ENCODE data around the gene SAP30BP.
"Not testable (repeated sequence)": the region's sequence is repeated elsewhere in the genome, so short reads cannot be mapped to it uniquely, and the experiment has no call there.

The SAP30BP gene

GRCh38 chr17:75634376-75634740 is 32.8 kb upstream of the SAP30BP start:
- no peak overlapping the region for H3K4me3 ChIP-seq (ENCODE audit: low read depth, low read length)
- TF ChIP-seq CTCF (IDR thresholded peaks at IDR 0.05; ENCODE audit: borderline replicate concordance, insufficient read depth, low read depth, low read length): no peak

GRCh38 chr17:75634754-75635609 is 32.2 kb upstream of the SAP30BP start:
- TF ChIP-seq CTCF (IDR thresholded peaks at IDR 0.05; ENCODE audit: borderline replicate concordance, insufficient read depth, low read depth, low read length): no peak
- no peak overlapping the region for H3K4me3 ChIP-seq (ENCODE audit: low read depth, low read length)

- no peak for TF ChIP-seq CTCF (IDR thresholded peaks at IDR 0.05; ENCODE audit: borderline replicate concordance, insufficient read depth, low read depth, low read length)
- no peak overlapping the region for H3K4me3 ChIP-seq (ENCODE audit: low read depth, low read length)
Observed at GRCh38 chr17:75635610-75636202, 31.4 kb upstream of the SAP30BP start.

- no peak overlapping the region for H3K4me3 ChIP-seq (ENCODE audit: low read depth, low read length)
- no peak for TF ChIP-seq CTCF (IDR thresholded peaks at IDR 0.05; ENCODE audit: borderline replicate concordance, insufficient read depth, low read depth, low read length)
Observed at GRCh38 chr17:75636381-75637142, 30.6 kb upstream of the SAP30BP start.

- TF ChIP-seq CTCF (IDR thresholded peaks at IDR 0.05; ENCODE audit: borderline replicate concordance, insufficient read depth, low read depth, low read length): no peak
- no peak overlapping the region for H3K4me3 ChIP-seq (ENCODE audit: low read depth, low read length)
Observed at GRCh38 chr17:75637143-75637538, 30.0 kb upstream of the SAP30BP start.

- no peak overlapping the region for H3K4me3 ChIP-seq (ENCODE audit: low read depth, low read length)
- TF ChIP-seq CTCF (IDR thresholded peaks at IDR 0.05; ENCODE audit: borderline replicate concordance, insufficient read depth, low read depth, low read length): no peak
Observed at GRCh38 chr17:75637551-75637950, 29.6 kb upstream of the SAP30BP start.

- H3K4me3 ChIP-seq (ENCODE audit: low read depth, low read length): not testable (repeated sequence)
Observed at GRCh38 chr17:75638039-75638438, 29.1 kb upstream of the SAP30BP start.

Data from GM12875 (cell line).